Ascending aorta (tissue), 2 donors: ENCODE results near the gene G6PC1. TPM values are rescaled to one million over a fixed set of nuclear protein-coding genes. Genes with fewer than 3 reads are reported as not detected.
A peak's percentile ranks its signal among the peaks of the same experiment; 100 is the strongest.
"Not testable (repeated sequence)": the region's sequence is repeated elsewhere in the genome, so short reads cannot be mapped to it uniquely, and the experiment has no call there.

Experiments used
- DNase-seq, 2 donors: peaks; one replicate each; pipeline ENCODE4 v3.0.0-alpha.2; 2019; ENCODE audit warnings: low spot score in 2 of 2
- H3K27ac ChIP-seq, 2 donors: fragments of 200-600 bp; sonication (generic); one replicate each; pipeline ENCODE4 v1.5.1; 2016 to 2017; ENCODE audit warnings: mild to moderate bottlenecking in 1 of 2
- H3K27me3 ChIP-seq: fragments of 200-600 bp; sonication (generic); one replicate; pipeline ENCODE4 v1.5.1; 2017
- H3K36me3 ChIP-seq, 2 donors: fragments of 200-600 bp; sonication (generic); one replicate each; pipeline ENCODE4 v1.5.1; 2016
- H3K4me1 ChIP-seq, 2 donors: fragments of 200-600 bp; sonication (generic); one replicate each; pipeline ENCODE4 v1.5.1; 2016 to 2017; ENCODE audit warnings: mild to moderate bottlenecking in 1 of 2
- H3K4me3 ChIP-seq, 2 donors: fragments of 200-600 bp; sonication (generic); one replicate each; pipeline ENCODE4 v1.5.1; 2016 to 2017; ENCODE audit warnings: mild to moderate bottlenecking in 1 of 2
- H3K9me3 ChIP-seq, 2 donors: fragments of 200-600 bp; sonication (generic); one replicate each; pipeline ENCODE4 v1.5.1; 2016
- CTCF ChIP-seq, 3 experiments: fragments of 200-600 bp in 2 of 3; fragments of 450-650 bp in 1 of 3; sonication (generic) in 2 of 3; IDR thresholded peaks; one replicate each; pipeline ENCODE4 v1.5.1; 2016 to 2019; ENCODE audit warnings: antibody characterized with exemption in 3 of 3, mild to moderate bottlenecking in 1 of 3, moderate library complexity in 1 of 3
- intact Hi-C: fragments of 100-400 bp; cut with DNase I; formaldehyde crosslinking; loops from one replicate; pipeline ENCODE4 v1.15.1; 2023
- total RNA-seq: library from RNA; depleted of rRNA; stranded (reverse); fragments of >200 nt; gene quantifications from one replicate; pipeline ENCODE4 v1.1.0, GENCODE V29; 2016

The G6PC1 gene
- total RNA-seq, 1 donor from 2014 or later, result not detected

DNA sequence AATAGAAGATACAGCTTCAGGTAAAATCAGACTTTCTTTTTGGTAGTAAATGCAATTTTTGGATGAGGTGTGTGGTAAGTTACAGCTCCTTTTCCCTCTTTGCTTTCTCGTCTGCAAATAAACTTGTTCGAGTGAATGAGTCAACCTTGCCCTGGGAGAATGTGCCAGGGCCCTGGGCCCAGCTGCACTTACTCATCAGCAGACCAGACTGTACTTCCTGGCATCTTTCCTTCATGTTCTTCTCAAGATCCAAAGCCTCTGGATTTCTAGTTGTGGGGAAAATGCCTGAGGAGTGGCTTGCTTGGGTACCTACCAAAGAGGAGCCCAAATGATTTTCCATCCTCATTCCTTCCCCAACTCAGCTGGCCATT, 5.4 kb upstream of the G6PC1 start:
- no peaks in the 10 kb centered on the region for H3K36me3 ChIP-seq
- H3K27ac ChIP-seq, result peak overlapping the region; percentile 47 to 88
- no peak for TF ChIP-seq CTCF (IDR thresholded peaks at IDR 0.05)
- peaks cover 28 to 40% of the 10 kb centered on the region in 2 donors for H3K4me1 ChIP-seq
- DNase-seq, result peak; percentile 46 to 92
- H3K27me3 ChIP-seq, result no peaks in the 10 kb centered on the region
- H3K9me3 ChIP-seq, result no peaks in the 10 kb centered on the region
- H3K4me3 ChIP-seq, result no peak overlapping the region
- intact Hi-C loops, result loop anchor here (2.0 kb wide), 1 partner anchor 44 kb away; the partner anchor contains the start of gene AOC3

- no peaks in the 10 kb centered on the region for H3K9me3 ChIP-seq
- H3K36me3 ChIP-seq, result no peaks in the 10 kb centered on the region
- TF ChIP-seq CTCF (IDR thresholded peaks at IDR 0.05), result no peak
- peaks cover 14 to 18% of the 10 kb centered on the region in 2 donors for H3K4me1 ChIP-seq
- H3K27ac ChIP-seq, result no peak overlapping the region
- DNase-seq, result no peak
- no peak overlapping the region for H3K4me3 ChIP-seq
- intact Hi-C loops, result no loop called here
- no peaks in the 10 kb centered on the region for H3K27me3 ChIP-seq
Measured at GRCh38 chr17:42898147-42898811, 2.3 kb upstream of the G6PC1 start.

DNA sequence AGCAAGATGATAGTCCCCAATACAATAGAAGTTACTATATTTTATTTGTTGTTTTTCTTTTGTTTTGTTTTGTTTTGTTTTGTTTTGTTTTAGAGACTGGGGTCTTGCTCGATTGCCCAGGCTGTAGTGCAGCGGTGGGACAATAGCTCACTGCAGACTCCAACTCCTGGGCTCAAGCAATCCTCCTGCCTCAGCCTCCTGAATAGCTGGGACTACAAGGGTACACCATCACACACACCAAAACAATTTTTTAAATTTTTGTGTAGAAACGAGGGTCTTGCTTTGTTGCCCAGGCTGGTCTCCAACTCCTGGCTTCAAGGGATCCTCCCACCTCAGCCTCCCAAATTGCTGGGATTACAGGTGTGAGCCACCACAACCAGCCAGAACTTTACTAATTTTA, 618 bp upstream of the G6PC1 start:
- H3K36me3 ChIP-seq, H3K4me3 ChIP-seq, H3K27ac ChIP-seq, intact Hi-C loops, H3K27me3 ChIP-seq, H3K9me3 ChIP-seq, DNase-seq, H3K4me1 ChIP-seq: not testable (repeated sequence)

- no peaks in the 10 kb centered on the region for H3K9me3 ChIP-seq
- no peaks in the 10 kb centered on the region for H3K4me1 ChIP-seq
- intact Hi-C loops, result no loop called here
- TF ChIP-seq CTCF (IDR thresholded peaks at IDR 0.05), result no peak
- DNase-seq, result no peak
- H3K4me3 ChIP-seq, result no peak overlapping the region
- H3K27me3 ChIP-seq, result no peaks in the 10 kb centered on the region
- no peaks in the 10 kb centered on the region for H3K36me3 ChIP-seq
- H3K27ac ChIP-seq, result no peak overlapping the region
Measured at GRCh38 chr17:42901535-42902229, 1.1 kb downstream of the G6PC1 start.

- Histone ChIP-seq H3K27ac (no peak overlapping the region), H3K27me3 (no peaks in the 10 kb centered on the region), H3K9me3 (no peaks in the 10 kb centered on the region), H3K36me3 (no peaks in the 10 kb centered on the region), H3K4me1 (no peaks in the 10 kb centered on the region), H3K4me3 (no peak overlapping the region)
- no peak for DNase-seq
- intact Hi-C loops, result no loop called here
- TF ChIP-seq CTCF (IDR thresholded peaks at IDR 0.05), result no peak
Measured at GRCh38 chr17:42904110-42904469, 3.5 kb downstream of the G6PC1 start.

DNA sequence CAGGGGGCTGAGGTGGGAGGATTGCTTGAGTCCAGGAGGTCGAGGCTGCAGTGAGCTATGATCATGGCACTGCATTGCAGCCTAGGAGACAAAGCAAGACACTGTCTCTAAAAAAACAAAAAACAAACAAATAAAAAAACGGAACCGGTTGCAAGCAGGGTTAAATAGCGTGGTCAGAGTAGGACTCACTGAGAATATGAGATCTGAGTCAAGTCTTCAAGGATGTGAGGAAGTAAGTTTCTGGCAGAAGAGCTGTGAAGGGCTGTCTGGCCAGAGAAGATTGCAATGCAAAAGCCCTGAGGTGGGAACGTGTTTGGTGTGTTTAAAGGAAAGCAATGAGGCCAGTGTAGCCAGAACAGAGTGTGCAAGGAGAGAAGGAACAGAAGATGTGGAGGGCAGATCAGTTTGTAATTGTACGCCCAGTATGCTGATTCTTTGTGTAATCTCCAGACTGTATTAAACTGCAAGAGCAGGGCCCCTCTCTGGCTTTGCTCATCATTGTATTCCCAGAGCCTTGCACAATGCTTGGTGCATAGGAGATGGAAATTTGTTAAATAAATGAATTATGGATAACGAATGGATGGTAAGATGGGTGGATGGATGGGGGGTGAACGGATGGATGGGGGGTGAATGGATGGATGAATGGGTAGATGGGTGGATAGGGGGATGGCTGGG, 6.3 kb downstream of the G6PC1 start:
- Histone ChIP-seq H3K9me3 (no peaks in the 10 kb centered on the region), H3K36me3 (no peaks in the 10 kb centered on the region), H3K4me1 (no peaks in the 10 kb centered on the region), H3K27ac (no peak overlapping the region), H3K4me3 (no peak overlapping the region), H3K27me3 (no peaks in the 10 kb centered on the region)
- no peak for DNase-seq
- intact Hi-C loops, result no loop called here
- no peak for TF ChIP-seq CTCF (IDR thresholded peaks at IDR 0.05)
